Measurements from ENCODE around the gene RERG. TPM values are rescaled to one million over a fixed set of nuclear protein-coding genes. Genes with fewer than 3 reads are reported as not detected.

Gene RERG
- total RNA-seq, 2 experiments from 2014 or later = not detected

DNA sequence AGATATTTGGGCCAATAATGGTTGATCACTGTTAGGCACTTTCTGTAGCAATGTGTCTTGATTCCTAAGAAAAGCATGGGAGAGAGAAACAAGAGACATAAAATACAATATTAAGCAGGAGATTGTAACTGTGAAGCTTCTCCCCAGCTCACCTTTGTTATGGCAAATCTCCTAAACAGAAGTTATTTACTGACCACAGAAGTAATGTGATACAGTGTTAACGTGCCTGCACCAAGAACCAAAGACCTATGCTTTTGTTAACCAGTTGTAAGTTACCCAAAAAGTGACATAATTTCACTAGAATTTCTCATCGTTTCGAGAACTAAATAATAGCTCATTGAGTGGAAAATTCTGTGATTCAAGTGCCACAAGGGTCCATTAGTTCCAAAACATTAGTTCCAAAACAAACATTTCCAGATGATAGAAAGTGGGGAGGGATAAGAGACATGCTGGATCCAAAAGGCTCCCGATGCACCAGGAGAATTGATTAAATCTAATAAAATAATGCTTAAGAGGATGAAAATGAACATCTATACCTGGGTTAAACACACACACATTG is 14.3 kb downstream of the RERG start:
- Mint-ChIP-seq H3K27ac (no peak overlapping the region), H3K36me3 (no peaks in the 10 kb centered on the region), H3K9me3 (no peaks in the 10 kb centered on the region), H3K4me3 (no peak overlapping the region), H3K4me1 (no peaks in the 10 kb centered on the region), H3K27me3 (peaks cover 6% of the 10 kb centered on the region)
- DNase-seq = no peak

DNA sequence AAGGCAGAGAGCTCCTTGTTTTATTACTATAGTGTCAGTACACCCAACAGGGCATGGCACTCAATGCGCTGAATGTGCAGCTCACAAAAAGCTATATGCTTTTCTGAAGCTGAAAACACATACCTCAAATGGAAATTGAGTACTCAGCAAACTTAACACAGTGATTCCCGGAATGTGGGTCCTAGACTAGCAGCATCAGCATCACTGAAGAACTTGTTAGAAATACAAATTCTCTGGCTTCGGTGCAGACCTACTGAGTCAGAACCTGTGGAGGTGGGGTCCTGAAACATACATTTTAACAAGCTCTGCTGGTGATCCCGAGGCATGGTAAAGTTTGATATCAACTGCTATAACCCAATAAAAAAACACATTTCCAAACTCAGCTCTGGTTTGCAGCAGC is 14.9 kb downstream of the RERG start:
- no peaks in the 10 kb centered on the region for H3K4me1 Mint-ChIP-seq
- H3K36me3 Mint-ChIP-seq = no peaks in the 10 kb centered on the region
- peaks cover 6% of the 10 kb centered on the region for H3K27me3 Mint-ChIP-seq
- H3K27ac Mint-ChIP-seq = no peak overlapping the region
- H3K4me3 Mint-ChIP-seq = no peak overlapping the region
- no peak for DNase-seq
- H3K9me3 Mint-ChIP-seq = no peaks in the 10 kb centered on the region

DNA sequence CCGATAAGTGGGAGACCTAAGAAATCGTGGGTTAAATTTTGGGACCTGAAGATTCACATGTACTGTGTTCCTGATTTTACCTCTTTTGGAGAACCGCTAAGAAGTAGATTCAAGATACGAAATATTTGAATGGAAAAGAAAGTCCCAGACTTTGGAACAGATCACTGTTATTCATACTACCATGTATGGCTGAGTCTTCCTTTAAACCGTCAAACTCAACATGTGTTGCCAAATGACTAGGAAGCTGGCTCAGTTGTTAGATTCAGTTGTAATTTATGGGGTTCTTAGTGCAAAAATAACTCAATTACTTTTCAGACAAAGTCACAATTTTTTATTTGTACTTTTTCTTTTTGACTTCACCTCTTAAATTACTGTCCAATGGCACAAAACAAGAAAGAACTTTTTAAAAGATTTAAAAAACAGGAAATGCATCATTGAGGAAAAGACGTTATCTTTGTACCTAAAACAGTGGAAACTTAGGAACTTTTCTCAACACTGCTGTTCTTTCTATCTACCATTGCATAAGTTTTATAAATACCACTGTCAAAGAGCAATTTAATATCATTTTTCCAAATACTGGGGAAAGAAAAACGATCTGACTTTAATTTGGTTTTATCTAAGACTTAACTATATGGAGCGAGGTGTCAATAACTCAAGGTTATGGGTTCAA is 15.7 kb downstream of the RERG start:
- Mint-ChIP-seq H3K9me3 (no peaks in the 10 kb centered on the region), H3K4me3 (no peak overlapping the region), H3K27ac (no peak overlapping the region), H3K4me1 (no peaks in the 10 kb centered on the region), H3K27me3 (peaks cover 6% of the 10 kb centered on the region), H3K36me3 (no peaks in the 10 kb centered on the region)
- DNase-seq = no peak

DNA sequence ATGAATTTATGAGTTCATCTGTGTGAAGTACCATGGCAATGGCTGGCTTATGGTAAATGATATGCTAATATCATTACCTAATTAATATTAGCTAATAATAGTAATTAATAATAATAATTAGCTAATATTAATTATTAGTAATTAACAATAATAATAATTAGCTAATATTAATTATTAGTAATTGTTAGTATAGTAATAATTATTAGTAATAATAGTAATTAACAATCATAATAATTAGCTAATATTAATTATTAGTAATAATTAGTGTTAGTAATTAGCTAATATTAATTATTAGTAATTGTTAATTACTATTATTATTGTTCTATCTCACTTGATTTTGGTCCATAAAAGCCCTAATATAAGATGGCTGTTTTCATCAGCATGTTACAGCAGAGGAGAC is 19.8 kb downstream of the RERG start:
- no peaks in the 10 kb centered on the region for H3K27me3 Mint-ChIP-seq
- H3K4me3 Mint-ChIP-seq = no peak overlapping the region
- DNase-seq = no peak
- no peaks in the 10 kb centered on the region for H3K9me3 Mint-ChIP-seq
- H3K36me3 Mint-ChIP-seq = no peaks in the 10 kb centered on the region
- no peaks in the 10 kb centered on the region for H3K4me1 Mint-ChIP-seq
- no peak overlapping the region for H3K27ac Mint-ChIP-seq

DNA sequence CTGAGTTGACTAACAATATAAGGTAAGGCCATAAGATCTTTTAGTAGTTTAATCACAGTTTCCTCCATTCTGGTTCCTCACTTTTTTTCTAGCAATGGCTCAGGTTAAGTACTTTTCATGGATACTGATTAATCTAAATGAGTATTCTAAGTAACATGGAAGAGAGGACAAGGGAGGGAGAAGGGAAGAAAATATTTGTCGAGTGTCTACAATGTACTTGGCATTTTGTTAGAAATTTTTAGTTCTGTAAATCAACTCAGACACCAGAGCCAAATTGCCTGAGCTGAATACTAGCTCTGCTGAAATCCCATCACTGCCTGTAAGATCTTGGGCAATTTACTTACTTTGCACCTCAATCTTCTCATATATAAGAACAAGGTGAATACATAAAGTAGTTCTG is 20.2 kb downstream of the RERG start:
- DNase-seq = no peak
- H3K27ac Mint-ChIP-seq = no peak overlapping the region
- H3K4me1 Mint-ChIP-seq = no peaks in the 10 kb centered on the region
- no peak overlapping the region for H3K4me3 Mint-ChIP-seq
- no peaks in the 10 kb centered on the region for H3K36me3 Mint-ChIP-seq
- H3K27me3 Mint-ChIP-seq = no peaks in the 10 kb centered on the region
- no peaks in the 10 kb centered on the region for H3K9me3 Mint-ChIP-seq

DNA sequence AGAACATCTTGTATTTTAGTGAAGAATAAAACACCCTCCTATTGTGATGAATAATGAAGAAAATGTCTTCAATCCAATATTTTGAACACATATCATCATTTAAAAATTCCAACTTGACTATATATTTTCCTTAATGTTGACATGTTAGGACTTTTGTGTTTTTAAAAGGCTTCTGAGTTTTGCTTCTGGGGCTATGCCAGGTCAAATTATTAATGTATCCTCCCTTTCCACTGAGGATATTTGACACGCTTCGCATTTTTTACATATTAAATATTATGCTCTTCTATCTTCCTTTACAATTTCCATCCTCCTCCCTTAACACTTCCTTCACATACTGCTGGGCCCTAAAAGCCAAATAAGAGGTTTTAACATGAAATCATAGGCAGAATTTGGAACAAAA is 20.6 kb downstream of the RERG start:
- no peaks in the 10 kb centered on the region for H3K36me3 Mint-ChIP-seq
- H3K27me3 Mint-ChIP-seq = no peaks in the 10 kb centered on the region
- H3K27ac Mint-ChIP-seq = no peak overlapping the region
- DNase-seq = no peak
- no peak overlapping the region for H3K4me3 Mint-ChIP-seq
- no peaks in the 10 kb centered on the region for H3K9me3 Mint-ChIP-seq
- no peaks in the 10 kb centered on the region for H3K4me1 Mint-ChIP-seq

DNA sequence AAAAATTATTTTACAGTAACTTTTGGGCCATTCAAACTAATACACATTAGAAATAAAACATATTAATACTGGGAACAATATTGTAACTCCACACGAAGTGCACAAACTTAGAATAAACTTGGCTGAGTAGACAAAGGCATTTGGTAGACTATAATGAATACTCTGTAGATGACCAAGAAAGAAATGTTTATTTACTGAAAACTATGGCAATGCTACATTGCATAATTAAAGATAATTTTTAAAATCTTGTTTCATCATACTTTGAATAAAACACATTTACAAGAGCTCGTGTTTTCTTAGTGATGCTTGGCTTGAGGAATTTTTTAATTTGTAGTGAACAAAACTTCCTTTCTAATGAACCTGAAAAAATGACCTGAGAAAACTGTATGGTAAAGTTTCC is 21.3 kb downstream of the RERG start:
- no peak overlapping the region for H3K27ac Mint-ChIP-seq
- no peaks in the 10 kb centered on the region for H3K4me1 Mint-ChIP-seq
- no peak for DNase-seq
- H3K4me3 Mint-ChIP-seq = no peak overlapping the region
- no peaks in the 10 kb centered on the region for H3K9me3 Mint-ChIP-seq
- H3K36me3 Mint-ChIP-seq = no peaks in the 10 kb centered on the region
- H3K27me3 Mint-ChIP-seq = no peaks in the 10 kb centered on the region

DNA sequence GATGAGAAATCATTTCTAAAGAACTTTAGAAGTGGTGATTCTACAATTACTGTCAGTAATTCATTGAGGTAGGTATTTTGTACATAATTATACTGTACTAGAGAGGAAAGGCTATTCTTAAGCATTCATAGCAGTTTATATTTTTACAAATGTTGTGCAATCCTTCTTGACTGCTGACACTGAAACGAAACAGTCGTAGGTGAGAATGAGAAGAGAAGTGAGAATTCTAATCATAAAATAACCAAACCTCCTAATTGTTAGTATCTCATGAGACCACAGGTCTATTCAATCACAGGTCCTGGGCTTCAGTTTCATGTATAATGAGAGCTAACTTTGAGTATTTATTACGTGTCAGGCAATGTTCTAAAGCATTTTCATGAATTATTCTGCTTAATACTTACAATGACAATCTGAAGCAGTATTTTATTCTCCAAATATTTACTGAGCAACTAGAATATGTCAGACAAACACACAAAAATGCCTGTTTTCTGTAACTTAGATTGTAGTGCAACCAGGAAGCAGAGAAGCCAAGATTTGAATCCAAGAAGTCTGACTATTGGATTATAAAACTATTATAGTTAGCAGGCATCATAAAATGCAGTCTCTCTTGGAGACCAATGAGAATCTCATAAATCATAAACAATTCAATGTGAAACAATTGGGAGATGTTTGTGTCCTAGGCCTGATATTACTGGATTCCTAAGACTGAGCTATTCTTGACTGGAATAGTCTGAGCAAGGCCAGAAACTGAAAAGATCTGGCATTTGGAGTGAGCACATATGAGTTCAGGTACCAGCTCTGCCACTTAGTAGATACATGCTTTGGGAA is 24.3 kb downstream of the RERG start:
- no peaks in the 10 kb centered on the region for H3K36me3 Mint-ChIP-seq
- H3K27ac Mint-ChIP-seq = no peak overlapping the region
- peaks cover 4% of the 10 kb centered on the region for H3K27me3 Mint-ChIP-seq

DNA sequence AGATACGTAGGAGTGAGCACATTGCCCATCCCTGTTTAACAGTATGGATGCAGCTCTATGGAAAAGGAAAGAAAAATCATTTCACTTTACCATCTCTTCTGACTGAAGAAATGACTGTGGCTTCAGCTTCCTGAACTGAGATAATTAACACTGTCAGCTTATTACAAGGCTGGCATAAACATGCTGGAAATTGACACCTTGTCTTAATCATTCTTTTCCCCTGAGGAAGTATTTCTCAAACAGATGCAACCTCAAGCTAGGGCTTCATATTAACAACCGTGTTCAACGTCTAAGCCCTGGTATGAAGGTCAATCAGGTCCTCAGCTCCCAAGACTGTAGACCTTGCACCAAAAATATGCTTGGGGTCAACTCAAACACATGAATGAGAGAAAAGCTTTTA is 25.0 kb downstream of the RERG start:
- H3K27me3 Mint-ChIP-seq = peaks cover 4% of the 10 kb centered on the region
- no peak overlapping the region for H3K4me3 Mint-ChIP-seq
- no peaks in the 10 kb centered on the region for H3K4me1 Mint-ChIP-seq
- no peaks in the 10 kb centered on the region for H3K36me3 Mint-ChIP-seq
- no peaks in the 10 kb centered on the region for H3K9me3 Mint-ChIP-seq
- DNase-seq = no peak
- no peak overlapping the region for H3K27ac Mint-ChIP-seq

More for the DNA sequence above, 24.3 kb downstream of the RERG start:
- H3K4me1 Mint-ChIP-seq = no peaks in the 10 kb centered on the region
- DNase-seq = no peak
- no peak overlapping the region for H3K4me3 Mint-ChIP-seq
- H3K9me3 Mint-ChIP-seq = no peaks in the 10 kb centered on the region

DNA sequence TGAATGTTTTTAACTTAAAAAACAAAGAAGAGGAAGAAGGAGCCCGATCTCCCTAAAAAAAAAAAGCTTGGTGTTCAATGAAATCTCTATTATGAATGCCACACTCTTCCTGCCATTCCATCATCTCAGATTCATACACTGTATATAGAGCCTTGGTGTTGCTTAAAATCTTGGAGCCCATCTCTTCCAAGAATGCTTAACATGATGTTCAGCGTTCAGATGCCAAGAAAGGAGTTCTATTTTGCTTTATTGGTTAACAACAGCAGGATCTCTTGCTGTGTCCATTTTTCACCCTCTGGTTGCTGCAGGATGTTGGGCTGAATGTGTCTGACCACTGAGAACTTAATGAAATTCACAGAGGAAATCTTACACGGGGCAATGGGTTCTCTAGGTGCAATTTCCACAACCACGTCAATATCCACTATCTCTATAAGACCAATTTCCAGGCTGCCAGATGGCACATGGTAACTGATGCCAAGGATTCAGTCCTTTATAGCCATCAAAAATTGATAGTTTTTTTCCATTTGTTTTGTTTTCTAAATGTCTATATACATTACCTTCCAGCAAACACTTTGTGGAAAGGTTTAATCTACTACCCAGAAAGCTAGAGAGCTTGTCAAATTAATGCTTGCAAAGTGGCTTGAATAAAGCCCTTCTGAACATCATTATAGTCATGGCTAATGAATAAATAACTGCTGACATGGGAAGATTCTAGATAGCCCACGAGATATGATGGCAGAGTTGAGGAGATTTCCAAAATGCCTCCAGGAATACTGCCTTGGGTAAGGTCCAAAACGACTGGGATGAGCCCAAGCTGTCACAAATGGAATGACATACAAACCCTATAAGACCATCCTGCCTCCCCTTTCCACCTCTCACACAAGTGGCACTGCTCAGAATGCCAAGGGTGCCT is 26.5 kb downstream of the RERG start:
- H3K4me3 Mint-ChIP-seq = no peak overlapping the region
- no peaks in the 10 kb centered on the region for H3K36me3 Mint-ChIP-seq
- DNase-seq = no peak
- H3K9me3 Mint-ChIP-seq = no peaks in the 10 kb centered on the region
- H3K27ac Mint-ChIP-seq = no peak overlapping the region
- peaks cover 4% of the 10 kb centered on the region for H3K27me3 Mint-ChIP-seq
- no peaks in the 10 kb centered on the region for H3K4me1 Mint-ChIP-seq

DNA sequence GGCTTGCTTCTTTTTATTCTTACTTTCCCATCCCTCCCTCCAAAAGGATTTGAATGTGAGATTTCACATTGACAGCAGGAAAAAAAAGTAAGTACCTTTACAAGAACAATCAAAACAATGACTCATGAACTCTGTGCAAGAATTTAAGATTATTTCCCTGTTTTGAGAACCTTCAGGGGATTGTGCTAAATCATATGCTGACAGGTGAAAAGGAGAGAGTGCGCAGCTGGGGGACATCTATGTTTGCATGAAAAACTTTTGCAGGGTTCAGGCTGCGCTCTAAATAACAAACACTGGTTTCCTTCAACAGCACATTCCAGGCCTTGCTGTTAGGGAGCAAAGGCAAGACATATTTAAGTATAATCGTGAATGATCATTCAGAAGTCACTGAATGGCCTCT is 27.3 kb downstream of the RERG start:
- Mint-ChIP-seq H3K9me3 (no peaks in the 10 kb centered on the region), H3K4me3 (no peak overlapping the region), H3K4me1 (no peaks in the 10 kb centered on the region), H3K36me3 (no peaks in the 10 kb centered on the region), H3K27me3 (peaks cover 4% of the 10 kb centered on the region), H3K27ac (no peak overlapping the region)
- no peak for DNase-seq

DNA sequence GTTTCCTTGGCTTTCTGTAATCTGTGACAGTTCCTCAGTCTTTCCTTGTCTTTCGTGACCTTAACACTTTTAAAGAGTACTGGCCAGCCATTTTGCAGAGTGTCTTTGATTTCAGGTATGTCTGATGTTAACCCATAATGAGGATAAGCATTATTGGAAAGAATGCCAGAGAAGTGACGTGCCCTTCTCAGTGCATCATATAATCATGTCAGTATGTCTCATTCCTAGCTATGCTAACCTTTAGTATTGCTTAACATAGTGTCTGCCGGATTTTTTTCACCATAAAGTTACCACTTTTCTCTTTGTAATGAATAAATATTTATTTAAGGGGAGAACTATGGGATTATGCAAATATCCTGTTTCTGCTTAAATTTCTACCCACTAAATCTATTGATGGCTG is 28.5 kb downstream of the RERG start:
- no peak for DNase-seq
- Mint-ChIP-seq H3K4me1 (no peaks in the 10 kb centered on the region), H3K27me3 (peaks cover 4% of the 10 kb centered on the region), H3K27ac (no peak overlapping the region), H3K9me3 (no peaks in the 10 kb centered on the region), H3K36me3 (no peaks in the 10 kb centered on the region), H3K4me3 (no peak overlapping the region)

DNA sequence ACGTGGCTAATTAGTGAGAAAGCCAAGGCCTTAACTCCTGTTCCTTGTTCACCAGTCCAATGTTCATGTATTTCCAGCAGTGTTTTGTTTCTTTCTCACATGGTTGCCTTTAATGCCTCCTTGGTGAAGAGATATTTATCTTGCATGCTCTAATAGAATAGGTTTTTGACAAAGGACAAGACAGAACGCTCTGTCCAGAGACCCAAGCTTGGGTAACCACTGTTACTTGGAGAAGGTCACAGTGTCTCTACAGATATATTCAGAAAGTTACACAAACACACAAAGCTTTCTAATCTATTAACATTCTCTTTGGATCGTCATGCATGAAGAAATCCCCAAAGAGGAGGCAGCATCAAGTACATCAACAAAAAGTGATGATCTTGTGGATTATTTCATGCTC is 33.1 kb downstream of the RERG start:
- no peaks in the 10 kb centered on the region for H3K4me1 Mint-ChIP-seq
- H3K4me3 Mint-ChIP-seq = no peak overlapping the region
- no peak for DNase-seq
- H3K27ac Mint-ChIP-seq = no peak overlapping the region
- H3K9me3 Mint-ChIP-seq = no peaks in the 10 kb centered on the region
- no peaks in the 10 kb centered on the region for H3K36me3 Mint-ChIP-seq
- H3K27me3 Mint-ChIP-seq = peaks cover under 1% of the 10 kb centered on the region

DNA sequence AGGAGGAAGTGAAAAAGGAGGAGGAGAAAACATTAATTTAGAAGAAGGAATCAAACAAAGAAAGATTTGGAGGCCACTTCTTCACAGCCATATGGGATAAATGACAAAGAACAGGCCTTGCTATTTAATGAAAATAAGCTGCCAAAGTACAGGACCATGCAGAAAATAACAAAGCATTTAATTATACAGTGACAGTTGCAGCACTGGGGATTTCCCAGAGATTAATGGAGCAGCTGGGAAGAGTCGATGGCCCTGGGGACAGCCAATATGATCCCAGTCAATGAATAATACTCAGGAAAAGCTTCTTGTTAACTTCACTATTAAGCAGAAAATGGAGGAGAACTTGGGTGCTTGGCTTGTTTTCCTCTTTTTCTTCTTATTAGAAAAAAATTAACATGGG is 34.6 kb downstream of the RERG start:
- DNase-seq = no peak
- no peaks in the 10 kb centered on the region for H3K9me3 Mint-ChIP-seq

DNA sequence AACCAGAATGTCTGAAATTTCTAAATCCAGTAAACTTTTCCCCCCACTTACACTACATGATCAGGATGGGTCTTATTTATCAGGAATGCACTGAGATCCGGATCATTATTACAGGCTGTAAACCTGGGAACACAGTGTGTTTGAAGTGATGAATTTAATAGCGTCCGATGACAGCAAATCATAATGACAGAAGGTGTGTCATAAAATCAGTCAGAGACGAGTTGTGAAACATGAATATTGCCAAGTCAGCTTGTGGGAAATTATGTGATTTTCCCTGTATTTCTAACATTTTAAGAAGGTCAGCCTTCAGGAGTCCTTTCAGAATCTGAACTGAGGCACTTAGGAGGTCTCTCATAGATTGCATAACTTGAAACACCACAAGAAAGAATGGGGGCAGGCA is 36.7 kb downstream of the RERG start:
- Mint-ChIP-seq H3K36me3 (no peaks in the 10 kb centered on the region), H3K4me1 (no peaks in the 10 kb centered on the region), H3K27me3 (peaks cover 3% of the 10 kb centered on the region), H3K27ac (no peak overlapping the region), H3K4me3 (no peak overlapping the region), H3K9me3 (no peaks in the 10 kb centered on the region)
- no peak for DNase-seq

More for the DNA sequence above, 34.6 kb downstream of the RERG start:
- Mint-ChIP-seq H3K27me3 (no peaks in the 10 kb centered on the region), H3K36me3 (no peaks in the 10 kb centered on the region), H3K4me3 (no peak overlapping the region), H3K4me1 (no peaks in the 10 kb centered on the region), H3K27ac (no peak overlapping the region)
